Uterus (tissue), 2 donors: ENCODE data around the gene SLC4A2.

Experiments used
- POLR2A ChIP-seq, 2 donors: fragments of 450-650 bp; IDR thresholded peaks; one replicate each; pipeline ENCODE4 v1.6.1; 2016; ENCODE audit warnings: antibody characterized with exemption in 2 of 2, mild to moderate bottlenecking in 1 of 2, moderate library complexity in 1 of 2
- TF ChIP-seq, protein P1 (sequence below), 4 experiments: fragments of 200-600 bp in 2 of 4; fragments of 450-650 bp in 2 of 4; sonication (generic) in 2 of 4; IDR thresholded peaks; one replicate each; pipeline ENCODE4 v1.5.1; 2016 to 2019; ENCODE audit warnings: antibody characterized with exemption in 4 of 4, mild to moderate bottlenecking in 2 of 4, moderate library complexity in 1 of 4

DNA sequence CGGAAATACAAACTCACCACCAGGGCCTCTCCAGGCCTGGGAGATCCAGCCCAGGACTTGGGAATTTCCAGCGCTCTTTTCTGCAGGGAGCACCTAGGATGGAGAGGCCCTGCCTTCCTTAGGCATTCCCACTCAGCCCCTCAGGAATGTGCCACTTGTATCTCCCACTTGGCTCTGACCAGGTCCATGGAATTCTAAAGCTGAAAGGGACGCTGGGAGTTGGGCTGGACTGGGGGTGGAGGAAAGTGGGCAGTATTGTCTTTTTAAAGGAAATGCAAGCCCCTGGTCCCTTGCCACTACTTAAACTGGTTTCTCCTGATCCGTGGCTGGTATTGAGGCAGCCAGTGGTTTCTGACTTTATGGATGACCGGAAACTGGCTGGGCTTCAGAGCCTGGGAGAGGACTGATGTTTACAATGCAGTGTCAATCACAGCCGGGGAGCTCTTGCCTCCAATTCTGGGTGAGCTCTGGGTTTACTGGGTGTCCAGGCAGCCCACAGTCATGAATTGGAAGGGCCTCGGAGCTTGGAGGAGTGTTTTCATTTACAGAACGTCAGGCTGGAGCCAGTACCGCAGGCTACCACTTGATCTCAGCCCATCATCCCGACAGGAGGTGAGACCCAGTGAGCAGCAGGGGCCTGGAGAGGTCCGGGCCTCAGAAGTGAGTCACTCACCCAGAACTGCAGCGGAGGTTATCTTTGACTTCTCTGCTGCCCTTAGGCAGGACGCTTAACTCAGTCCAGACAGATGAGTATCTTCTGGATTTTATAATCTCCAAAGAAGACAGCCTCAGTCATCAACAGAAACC, 54.2 kb downstream of the SLC4A2 start:
- TF ChIP-seq, protein P1, sequence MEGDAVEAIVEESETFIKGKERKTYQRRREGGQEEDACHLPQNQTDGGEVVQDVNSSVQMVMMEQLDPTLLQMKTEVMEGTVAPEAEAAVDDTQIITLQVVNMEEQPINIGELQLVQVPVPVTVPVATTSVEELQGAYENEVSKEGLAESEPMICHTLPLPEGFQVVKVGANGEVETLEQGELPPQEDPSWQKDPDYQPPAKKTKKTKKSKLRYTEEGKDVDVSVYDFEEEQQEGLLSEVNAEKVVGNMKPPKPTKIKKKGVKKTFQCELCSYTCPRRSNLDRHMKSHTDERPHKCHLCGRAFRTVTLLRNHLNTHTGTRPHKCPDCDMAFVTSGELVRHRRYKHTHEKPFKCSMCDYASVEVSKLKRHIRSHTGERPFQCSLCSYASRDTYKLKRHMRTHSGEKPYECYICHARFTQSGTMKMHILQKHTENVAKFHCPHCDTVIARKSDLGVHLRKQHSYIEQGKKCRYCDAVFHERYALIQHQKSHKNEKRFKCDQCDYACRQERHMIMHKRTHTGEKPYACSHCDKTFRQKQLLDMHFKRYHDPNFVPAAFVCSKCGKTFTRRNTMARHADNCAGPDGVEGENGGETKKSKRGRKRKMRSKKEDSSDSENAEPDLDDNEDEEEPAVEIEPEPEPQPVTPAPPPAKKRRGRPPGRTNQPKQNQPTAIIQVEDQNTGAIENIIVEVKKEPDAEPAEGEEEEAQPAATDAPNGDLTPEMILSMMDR (IDR thresholded peaks at IDR 0.05), result no peak
- TF ChIP-seq POLR2A (IDR thresholded peaks at IDR 0.05), result no peak
